Smooth muscle cell (in vitro differentiated cells): ENCODE data around the gene TM4SF18. TPM values are rescaled to one million over a fixed set of nuclear protein-coding genes. Genes with fewer than 3 reads are reported as not detected.

Experiments used
- DNase-seq: peaks from one replicate; lab custom pipeline; 2025; ENCODE audit not compliant: unreplicated experiment; lab: John Stamatoyannopoulos, UW
- H2AFZ ChIP-seq: fragments of 200-600 bp; sonication (generic); 2 replicates; pipeline ENCODE4 v1.6.0; 2016; ENCODE audit warnings: antibody characterized with exemption, low read depth, mild to moderate bottlenecking
- H3F3A ChIP-seq: fragments of 200-600 bp; sonication (generic); 2 replicates; pipeline ENCODE4 v1.6.0; 2017; ENCODE audit warnings: antibody characterized with exemption, low read depth
- H3K27ac ChIP-seq: fragments of 200-600 bp; sonication (generic); 2 replicates; pipeline ENCODE4 v1.5.1; 2016; ENCODE audit warnings: low read depth, mild to moderate bottlenecking
- H3K27me3 ChIP-seq: fragments of 200-600 bp; sonication (generic); 2 replicates; pipeline ENCODE4 v1.6.1; 2016; ENCODE audit warnings: low read depth, mild to moderate bottlenecking
- H3K36me3 ChIP-seq: fragments of 200-600 bp; sonication (generic); 2 replicates; pipeline ENCODE4 v1.5.1; 2016; ENCODE audit warnings: low read depth
- H3K4me1 ChIP-seq: fragments of 200-600 bp; sonication (generic); 2 replicates; pipeline ENCODE4 v1.5.1; 2016; ENCODE audit warnings: low read depth
- H3K4me2 ChIP-seq: fragments of 200-600 bp; sonication (generic); 2 replicates; pipeline ENCODE4 v1.6.0; 2016; ENCODE audit warnings: mild to moderate bottlenecking
- H3K4me3 ChIP-seq: fragments of 200-600 bp; sonication (generic); 2 replicates; pipeline ENCODE4 v1.5.1; 2016; ENCODE audit warnings: mild to moderate bottlenecking
- H3K79me2 ChIP-seq: fragments of 200-600 bp; sonication (generic); 2 replicates; pipeline ENCODE4 v1.6.0; 2016; ENCODE audit warnings: low read depth, mild to moderate bottlenecking
- H3K9ac ChIP-seq: fragments of 200-600 bp; sonication (generic); 2 replicates; pipeline ENCODE4 v1.6.0; 2016; ENCODE audit warnings: low read depth
- H3K9me3 ChIP-seq: fragments of 200-600 bp; sonication (generic); replicated peaks from 2 replicates; pipeline ENCODE4 v1.5.1; 2016; ENCODE audit warnings: low read depth
- H4K20me1 ChIP-seq: fragments of 200-600 bp; sonication (generic); 2 replicates; pipeline ENCODE4 v1.6.0; 2016; ENCODE audit warnings: low read depth
- CTCF ChIP-seq: fragments of 200-600 bp; sonication (generic); IDR thresholded peaks from 2 replicates; pipeline ENCODE4 v1.5.1; 2017; ENCODE audit warnings: borderline replicate concordance, mild to moderate bottlenecking, antibody characterized with exemption; ENCODE audit not compliant: insufficient read depth, poor library complexity, severe bottlenecking
- WGBS: methylation state at CpG from one replicate; pipeline ENCODE4 v1.1.7; 2016; ENCODE audit warnings: low lambda C conversion rate; 5-methylcytosine and 5-hydroxymethylcytosine counted together
- polyA plus RNA-seq: library from polyadenylated mRNA; unstranded; fragments of >200 nt; fragmentation: Nextera tagmentation; extraction: Ambion mirVana; gene quantifications from 2 replicates; pipeline ENCODE4 v1.2.1, GENCODE V29; 2016
- total RNA-seq: library from RNA; depleted of rRNA; stranded (reverse); fragments of >200 nt; gene quantifications from 2 replicates; pipeline ENCODE4 v1.2.3, GENCODE V29; 2014

The TM4SF18 gene
- total and polyA plus RNA-seq, 2 experiments from 2014 or later, result 0.37 to 0.40 TPM

- Histone ChIP-seq H3K9ac (peak overlapping the region; percentile 46), H2AFZ (no peak overlapping the region), H3K36me3 (no peaks in the 10 kb centered on the region), H3K27me3 (no peaks in the 10 kb centered on the region), H3K9me3 (no peaks in the 10 kb centered on the region), H3K79me2 (no peaks in the 10 kb centered on the region), H3K27ac (peak overlapping the region; percentile 92), H3K4me2 (peak overlapping the region; percentile 71), H3F3A (peaks cover 16% of the 10 kb centered on the region), H3K4me3 (peak overlapping the region; percentile 21), H3K4me1 (peaks cover 11% of the 10 kb centered on the region), H4K20me1 (no peaks in the 10 kb centered on the region)
- peak; percentile 9 for DNase-seq
- no peak for TF ChIP-seq CTCF
- 14% methylated on average over 5 of the region's 5 CpGs for WGBS
Measured at GRCh38 chr3:149299938-149300801, 33.3 kb downstream of the TM4SF18 start.

- no peak for TF ChIP-seq CTCF
- no peaks in the 10 kb centered on the region for H3K27me3 ChIP-seq
- no peaks in the 10 kb centered on the region for H3K79me2 ChIP-seq
- no peak overlapping the region for H3K4me2 ChIP-seq
- peaks cover 11% of the 10 kb centered on the region for H3K4me1 ChIP-seq
- H3K9ac ChIP-seq, result no peak overlapping the region
- H3K4me3 ChIP-seq, result no peak overlapping the region
- no peak for DNase-seq
- no peak overlapping the region for H2AFZ ChIP-seq
- no peaks in the 10 kb centered on the region for H4K20me1 ChIP-seq
- WGBS, result 50% methylated on average over 2 of the region's 2 CpGs
- H3K9me3 ChIP-seq, result no peaks in the 10 kb centered on the region
- H3F3A ChIP-seq, result peaks cover 16% of the 10 kb centered on the region
- no peak overlapping the region for H3K27ac ChIP-seq
- no peaks in the 10 kb centered on the region for H3K36me3 ChIP-seq
Measured at GRCh38 chr3:149296972-149297371, 36.5 kb downstream of the TM4SF18 start.

GRCh38 chr3:149292666-149293065 is 40.8 kb downstream of the TM4SF18 start:
- H3K4me2 ChIP-seq, result no peak overlapping the region
- no peak for DNase-seq
- no peaks in the 10 kb centered on the region for H3K9me3 ChIP-seq
- no peak overlapping the region for H2AFZ ChIP-seq
- no peaks in the 10 kb centered on the region for H4K20me1 ChIP-seq
- H3K4me1 ChIP-seq, result no peaks in the 10 kb centered on the region
- no peak overlapping the region for H3K9ac ChIP-seq
- no peak for TF ChIP-seq CTCF
- H3K27ac ChIP-seq, result no peak overlapping the region
- no peaks in the 10 kb centered on the region for H3K36me3 ChIP-seq
- H3K79me2 ChIP-seq, result no peaks in the 10 kb centered on the region
- H3K27me3 ChIP-seq, result no peaks in the 10 kb centered on the region
- WGBS, result 95% methylated on average over 6 of the region's 6 CpGs
- H3K4me3 ChIP-seq, result no peak overlapping the region
- H3F3A ChIP-seq, result no peaks in the 10 kb centered on the region

GRCh38 chr3:149291178-149291577 is 42.3 kb downstream of the TM4SF18 start:
- H3K4me3 ChIP-seq, result no peak overlapping the region
- H3F3A ChIP-seq, result no peaks in the 10 kb centered on the region
- no peaks in the 10 kb centered on the region for H3K36me3 ChIP-seq
- WGBS, result 78% methylated on average over 2 of the region's 2 CpGs
- no peaks in the 10 kb centered on the region for H3K9me3 ChIP-seq
- DNase-seq, result no peak
- no peaks in the 10 kb centered on the region for H3K27me3 ChIP-seq
- no peaks in the 10 kb centered on the region for H3K79me2 ChIP-seq
- TF ChIP-seq CTCF, result peak; percentile 42
- H3K4me2 ChIP-seq, result no peak overlapping the region
- no peaks in the 10 kb centered on the region for H4K20me1 ChIP-seq
- no peaks in the 10 kb centered on the region for H3K4me1 ChIP-seq
- H3K27ac ChIP-seq, result no peak overlapping the region
- no peak overlapping the region for H2AFZ ChIP-seq
- no peak overlapping the region for H3K9ac ChIP-seq
